ENCODE data around the gene MED9.

DNA sequence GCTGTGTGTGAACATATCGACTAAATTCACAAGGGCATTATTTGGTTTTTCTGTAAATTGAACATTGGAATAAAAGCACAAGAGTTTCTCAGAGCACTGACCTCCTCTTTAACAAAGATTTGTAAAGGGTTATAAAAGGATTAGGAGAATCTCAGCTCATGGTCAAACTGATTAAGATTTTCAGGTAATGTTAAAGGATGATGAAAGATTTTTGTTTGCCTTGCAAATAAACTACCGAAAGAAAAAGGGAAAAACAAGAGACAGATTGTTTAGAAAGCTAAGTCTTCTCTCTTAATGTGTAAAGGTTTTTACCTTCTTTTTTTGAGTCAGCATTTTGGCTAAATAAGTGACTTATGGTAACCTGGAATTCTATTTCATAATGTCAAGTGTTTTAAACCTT, 47.6 kb upstream of the MED9 start:
- TF ChIP-seq, protein P1, sequence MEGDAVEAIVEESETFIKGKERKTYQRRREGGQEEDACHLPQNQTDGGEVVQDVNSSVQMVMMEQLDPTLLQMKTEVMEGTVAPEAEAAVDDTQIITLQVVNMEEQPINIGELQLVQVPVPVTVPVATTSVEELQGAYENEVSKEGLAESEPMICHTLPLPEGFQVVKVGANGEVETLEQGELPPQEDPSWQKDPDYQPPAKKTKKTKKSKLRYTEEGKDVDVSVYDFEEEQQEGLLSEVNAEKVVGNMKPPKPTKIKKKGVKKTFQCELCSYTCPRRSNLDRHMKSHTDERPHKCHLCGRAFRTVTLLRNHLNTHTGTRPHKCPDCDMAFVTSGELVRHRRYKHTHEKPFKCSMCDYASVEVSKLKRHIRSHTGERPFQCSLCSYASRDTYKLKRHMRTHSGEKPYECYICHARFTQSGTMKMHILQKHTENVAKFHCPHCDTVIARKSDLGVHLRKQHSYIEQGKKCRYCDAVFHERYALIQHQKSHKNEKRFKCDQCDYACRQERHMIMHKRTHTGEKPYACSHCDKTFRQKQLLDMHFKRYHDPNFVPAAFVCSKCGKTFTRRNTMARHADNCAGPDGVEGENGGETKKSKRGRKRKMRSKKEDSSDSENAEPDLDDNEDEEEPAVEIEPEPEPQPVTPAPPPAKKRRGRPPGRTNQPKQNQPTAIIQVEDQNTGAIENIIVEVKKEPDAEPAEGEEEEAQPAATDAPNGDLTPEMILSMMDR (IDR thresholded peaks at IDR 0.05; ENCODE audit: low read length) = no peak
- TF ChIP-seq EZH2 (optimal IDR thresholded peaks at IDR 0.05; ENCODE audit: low read depth, low read length) = no peak
